Left lung (tissue), 10 donors: ENCODE measurements around the gene PCLO. TPM values are rescaled to one million over a fixed set of nuclear protein-coding genes. Genes with fewer than 3 reads are reported as not detected.

Experiments used
- ATAC-seq: fragments of 200-7000 bp; cut with Tn5 transposase; one replicate; pipeline ENCODE4 v1.9.1; 2020; ENCODE audit warnings: moderate library complexity
- DNase-seq, 4 donors: peaks; one replicate each; pipeline ENCODE4 v3.0.0-alpha.2; 2013 to 2020
- H3K27ac ChIP-seq, 2 donors: fragments of 200-600 bp; sonication (generic) in 1 of 2; one replicate each; pipeline versions ENCODE4 v1.5.0 to v1.8.0; 2020 to 2021
- H3K27me3 ChIP-seq, 2 donors: fragments of 200-600 bp; sonication (generic) in 1 of 2; one replicate each; pipeline versions ENCODE4 v1.5.0 to v1.8.0; 2020 to 2021
- H3K36me3 ChIP-seq, 2 donors: fragments of 200-600 bp; sonication (generic) in 1 of 2; one replicate each; pipeline versions ENCODE4 v1.5.0 to v1.8.0; 2020 to 2021
- H3K4me1 ChIP-seq, 2 donors: fragments of 200-600 bp; one replicate each; pipeline ENCODE4 v1.8.0; 2021
- H3K4me3 ChIP-seq, 2 donors: fragments of 200-600 bp; sonication (generic) in 1 of 2; one replicate each; pipeline versions ENCODE4 v1.5.0 to v1.8.0; 2020 to 2021; ENCODE audit warnings: mild to moderate bottlenecking in 1 of 2
- H3K9me3 ChIP-seq, 2 donors: fragments of 200-600 bp; sonication (generic) in 1 of 2; one replicate each; pipeline versions ENCODE4 v1.5.0 to v1.8.0; 2020 to 2021
- CTCF ChIP-seq, 2 donors: fragments of 200-600 bp; sonication (generic) in 1 of 2; IDR thresholded peaks; one replicate each; pipeline versions ENCODE4 v1.5.0 to v1.8.0; 2021; ENCODE audit warnings: antibody characterized with exemption in 2 of 2
- intact Hi-C, 2 donors: fragments of 100-400 bp; cut with DNase I; formaldehyde crosslinking; loops; one replicate each; pipeline versions ENCODE4 v1.11.2 to v1.14.2; 2022
- polyA plus RNA-seq, 6 donors: library from polyadenylated mRNA; unstranded; fragments of 120-200 nt; gene quantifications; one replicate each; pipeline ENCODE4 v1.2.1, GENCODE V29; 2013; ENCODE audit not compliant: insufficient read length in 6 of 6
- total RNA-seq, 2 donors: library from RNA; stranded (reverse); fragmentation: NEBNext Ultra II Directional; extraction: Animal tissue kit (Norgen Biotek cat#: 25700); gene quantifications; one replicate each; pipeline ENCODE4 v1.2.1, GENCODE V29; 2021
- donor health status: DM: no; HTN: yes; CAD: no.
- donor health status: DM: no; HTN: no; CAD: no.

PCLO gene
- total and polyA plus RNA-seq, 8 donors: 5.3 to 7.7 (median 5.9) TPM

DNA sequence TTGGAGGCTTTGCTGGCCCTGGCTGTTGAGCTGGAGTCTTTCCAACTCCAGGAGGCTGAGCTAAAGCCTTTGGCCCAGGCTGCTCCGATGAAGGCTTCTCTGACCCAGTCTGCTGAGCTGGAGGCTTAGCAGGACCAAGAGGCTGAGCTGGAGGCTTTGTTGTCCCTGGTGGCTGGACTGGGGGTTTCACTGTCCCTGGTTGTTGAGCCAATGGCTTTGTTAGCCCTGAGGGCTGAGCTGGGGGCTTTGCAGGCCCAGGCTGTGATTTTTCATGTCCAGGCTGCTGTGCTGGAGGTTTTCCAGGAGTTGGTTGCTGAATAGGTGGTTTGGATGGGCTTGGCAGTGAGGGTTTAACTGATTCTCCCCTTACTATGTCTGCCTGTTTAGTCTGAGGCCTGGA is 7.3 kb downstream of the PCLO start:
- Histone ChIP-seq H3K9me3 (no peaks in the 10 kb centered on the region), H3K27me3 (no peaks in the 10 kb centered on the region), H3K4me3 (no peak overlapping the region), H3K4me1 (no peaks in the 10 kb centered on the region), H3K27ac (no peak overlapping the region), H3K36me3 (no peaks in the 10 kb centered on the region)
- ATAC-seq (no peak), DNase-seq (peak in 1 of 4 donors; percentile 18)
- TF ChIP-seq CTCF (IDR thresholded peaks at IDR 0.05): no peak
- intact Hi-C loops: no loop called here

- Histone ChIP-seq H3K36me3 (no peaks in the 10 kb centered on the region), H3K4me3 (no peak overlapping the region), H3K27ac (no peak overlapping the region), H3K9me3 (no peaks in the 10 kb centered on the region), H3K27me3 (no peaks in the 10 kb centered on the region), H3K4me1 (no peaks in the 10 kb centered on the region)
- intact Hi-C loops: no loop called here
- ATAC-seq: no peak
- no peak for DNase-seq
- no peak for TF ChIP-seq CTCF (IDR thresholded peaks at IDR 0.05)
These were observed 9.3 kb downstream of the PCLO start for GRCh38 chr7:83153419-83153818.

- Histone ChIP-seq H3K27me3 (no peaks in the 10 kb centered on the region), H3K4me3 (no peak overlapping the region), H3K36me3 (no peaks in the 10 kb centered on the region), H3K27ac (no peak overlapping the region), H3K4me1 (no peaks in the 10 kb centered on the region), H3K9me3 (no peaks in the 10 kb centered on the region)
- ATAC-seq: no peak
- TF ChIP-seq CTCF (IDR thresholded peaks at IDR 0.05): no peak
- intact Hi-C loops: no loop called here
- DNase-seq: no peak
These were observed 12.4 kb downstream of the PCLO start for GRCh38 chr7:83150310-83150709.

DNA sequence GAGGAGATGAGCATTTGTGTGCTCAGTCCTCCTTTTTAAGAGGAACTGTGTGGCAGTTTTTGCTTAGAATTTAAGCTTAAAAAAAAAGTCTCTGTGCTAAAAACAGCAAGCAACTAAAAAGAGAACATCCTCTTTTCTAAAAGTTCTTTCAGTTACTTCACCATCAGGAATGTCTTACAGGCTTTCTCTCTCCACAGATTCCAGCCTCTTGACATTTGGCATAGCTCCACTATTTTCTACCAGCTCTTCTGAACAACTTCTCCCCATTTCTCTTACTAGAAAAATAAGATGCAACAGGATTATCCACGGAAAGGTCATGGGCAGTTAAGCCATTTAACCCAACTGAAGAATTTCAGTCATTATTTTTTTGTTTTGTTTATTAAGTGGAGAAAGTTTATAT is 13.2 kb downstream of the PCLO start:
- intact Hi-C loops: no loop called here
- no peaks in the 10 kb centered on the region for H3K27me3 ChIP-seq
- no peak for DNase-seq
- H3K4me1 ChIP-seq: no peaks in the 10 kb centered on the region
- H3K27ac ChIP-seq: no peak overlapping the region
- no peaks in the 10 kb centered on the region for H3K9me3 ChIP-seq
- no peak overlapping the region for H3K4me3 ChIP-seq
- no peak for ATAC-seq
- H3K36me3 ChIP-seq: no peaks in the 10 kb centered on the region
- TF ChIP-seq CTCF (IDR thresholded peaks at IDR 0.05): no peak

DNA sequence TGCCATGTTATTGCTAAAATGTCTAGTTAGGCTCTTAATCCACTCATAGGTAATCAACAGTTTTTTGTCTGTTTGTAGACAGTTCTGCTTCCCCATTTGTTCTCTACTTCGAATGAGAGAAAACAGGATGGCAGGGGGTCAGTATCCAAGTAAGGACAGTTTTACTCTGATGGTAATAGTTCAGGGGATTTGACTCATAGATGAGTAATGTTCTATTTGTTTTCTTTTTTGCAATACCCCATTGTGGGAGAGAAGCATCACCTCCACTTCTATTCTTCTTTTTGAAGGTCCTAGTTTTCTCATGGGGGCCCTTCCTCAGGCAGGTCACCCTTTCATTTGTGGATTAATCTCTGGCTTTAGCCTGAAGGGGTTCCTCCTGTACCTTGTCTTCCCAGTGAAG is 13.9 kb downstream of the PCLO start:
- intact Hi-C loops: no loop called here
- TF ChIP-seq CTCF (IDR thresholded peaks at IDR 0.05): no peak
- no peaks in the 10 kb centered on the region for H3K9me3 ChIP-seq
- ATAC-seq (no peak), DNase-seq (no peak)
- H3K27ac ChIP-seq: no peak overlapping the region
- H3K27me3 ChIP-seq: no peaks in the 10 kb centered on the region
- H3K4me1 ChIP-seq: no peaks in the 10 kb centered on the region
- no peaks in the 10 kb centered on the region for H3K36me3 ChIP-seq
- no peak overlapping the region for H3K4me3 ChIP-seq
